BJ (cell line): Measurements from ENCODE around the gene NKX1-2. TPM values are rescaled to one million over a fixed set of nuclear protein-coding genes. Genes with fewer than 3 reads are reported as not detected.

Experiments used
- CTCF ChIA-PET: fragments of 350-600 bp; formaldehyde crosslinking; extraction: SDS; loops from one replicate; lab custom pipeline; 2021; ENCODE audit warnings: antibody characterized with exemption, inconsistent platforms; lab: Yijun Ruan, JAX
- POLR2A ChIA-PET: fragments of 300-600 bp; sonication (Branson Sonifier 250); formaldehyde crosslinking; extraction: SDS; loops from one replicate; lab custom pipeline; 2021; ENCODE audit warnings: antibody characterized with exemption; lab: Charles Lee
- DNase-seq: peaks from one replicate; pipeline ENCODE4 v3.0.0-alpha.2; 2011; ENCODE audit warnings: low read depth
- H3K27me3 ChIP-seq: 2 replicates; pipeline ENCODE4 v1.6.0; 2011; ENCODE audit warnings: low read length; ENCODE audit not compliant: control insufficient read depth, insufficient read depth
- H3K36me3 ChIP-seq: 2 replicates; pipeline ENCODE4 v1.5.1; 2011; ENCODE audit warnings: low read length; ENCODE audit not compliant: control insufficient read depth, insufficient read depth
- H3K4me3 ChIP-seq: 2 replicates; pipeline ENCODE4 v1.5.1; 2011; ENCODE audit warnings: low read depth, mild to moderate bottlenecking, control low read depth, low read length
- polyA plus RNA-seq: library from polyadenylated mRNA; depleted of rRNA; stranded (reverse); fragments of >200 nt; gene quantifications from 2 replicates; pipeline ENCODE4 v1.2.3, GENCODE V29; 2011
- TF ChIP-seq, protein P1 (sequence below): IDR thresholded peaks from 2 replicates; pipeline ENCODE4 v1.5.1; 2011; ENCODE audit warnings: low read depth, mild to moderate bottlenecking, control low read depth, inconsistent platforms, low read length, moderate library complexity; ENCODE audit not compliant: insufficient read depth

Gene NKX1-2
- polyA plus RNA-seq, 1 experiment = not detected

DNA sequence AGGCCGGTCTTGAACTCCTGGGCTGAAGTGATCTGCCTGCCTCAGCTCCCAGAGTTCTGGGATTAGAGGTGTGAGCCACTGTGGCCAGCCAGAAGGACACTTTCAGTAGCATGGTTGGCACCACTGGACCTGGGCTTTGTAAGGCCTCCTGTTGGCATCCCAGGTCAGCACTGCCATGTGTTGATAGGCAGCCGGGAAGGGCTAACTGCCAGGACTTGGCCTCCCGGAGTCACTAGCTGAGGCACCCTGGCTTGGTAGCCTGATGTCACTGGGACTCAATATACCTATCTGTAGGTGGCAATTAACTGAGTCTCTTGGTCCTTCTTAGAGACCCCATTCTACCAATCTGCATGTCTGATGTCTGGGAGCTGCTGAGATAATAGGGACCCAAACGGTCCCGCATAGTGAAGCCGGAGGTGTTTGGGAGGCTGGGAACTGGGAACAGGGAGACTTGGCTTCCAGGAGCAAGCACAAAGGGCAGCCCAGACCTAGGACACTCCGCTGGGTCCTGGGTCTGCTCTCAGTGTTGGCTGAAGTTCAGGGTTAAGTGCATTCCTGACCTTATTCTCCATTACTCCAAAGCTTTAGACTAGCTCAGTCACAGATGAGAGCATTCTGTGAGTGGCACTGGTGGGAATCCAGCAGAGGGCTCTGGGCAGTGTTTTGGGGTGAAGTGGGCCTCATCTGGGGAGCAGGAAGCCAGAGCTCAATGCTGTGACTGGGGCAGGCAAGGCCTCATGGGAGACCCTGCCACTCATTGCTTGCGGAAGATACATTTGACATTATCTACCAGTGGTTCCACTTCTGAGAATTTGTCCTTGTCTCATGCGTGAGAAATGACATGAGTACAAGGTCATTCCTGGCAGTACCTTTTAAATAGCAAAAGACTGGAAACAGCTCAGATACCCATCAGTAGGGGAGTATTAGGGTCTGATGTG is 14.5 kb upstream of the NKX1-2 start:
- TF ChIP-seq, protein P1, sequence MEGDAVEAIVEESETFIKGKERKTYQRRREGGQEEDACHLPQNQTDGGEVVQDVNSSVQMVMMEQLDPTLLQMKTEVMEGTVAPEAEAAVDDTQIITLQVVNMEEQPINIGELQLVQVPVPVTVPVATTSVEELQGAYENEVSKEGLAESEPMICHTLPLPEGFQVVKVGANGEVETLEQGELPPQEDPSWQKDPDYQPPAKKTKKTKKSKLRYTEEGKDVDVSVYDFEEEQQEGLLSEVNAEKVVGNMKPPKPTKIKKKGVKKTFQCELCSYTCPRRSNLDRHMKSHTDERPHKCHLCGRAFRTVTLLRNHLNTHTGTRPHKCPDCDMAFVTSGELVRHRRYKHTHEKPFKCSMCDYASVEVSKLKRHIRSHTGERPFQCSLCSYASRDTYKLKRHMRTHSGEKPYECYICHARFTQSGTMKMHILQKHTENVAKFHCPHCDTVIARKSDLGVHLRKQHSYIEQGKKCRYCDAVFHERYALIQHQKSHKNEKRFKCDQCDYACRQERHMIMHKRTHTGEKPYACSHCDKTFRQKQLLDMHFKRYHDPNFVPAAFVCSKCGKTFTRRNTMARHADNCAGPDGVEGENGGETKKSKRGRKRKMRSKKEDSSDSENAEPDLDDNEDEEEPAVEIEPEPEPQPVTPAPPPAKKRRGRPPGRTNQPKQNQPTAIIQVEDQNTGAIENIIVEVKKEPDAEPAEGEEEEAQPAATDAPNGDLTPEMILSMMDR = no peak
- no peak for DNase-seq
- Histone ChIP-seq H3K27me3 (no peaks in the 10 kb centered on the region), H3K4me3 (no peak overlapping the region), H3K36me3 (0 out of 2 replicates have a peak, but pooled peaks cover 1% of the 10 kb centered on the region)
- ChIA-PET POLR2A (no interaction called here), CTCF (interaction anchor here (0.9 kb wide), 1 partner anchor 61 kb away, joined by 4 read pairs; no protein-coding TSS in a partner anchor)

DNA sequence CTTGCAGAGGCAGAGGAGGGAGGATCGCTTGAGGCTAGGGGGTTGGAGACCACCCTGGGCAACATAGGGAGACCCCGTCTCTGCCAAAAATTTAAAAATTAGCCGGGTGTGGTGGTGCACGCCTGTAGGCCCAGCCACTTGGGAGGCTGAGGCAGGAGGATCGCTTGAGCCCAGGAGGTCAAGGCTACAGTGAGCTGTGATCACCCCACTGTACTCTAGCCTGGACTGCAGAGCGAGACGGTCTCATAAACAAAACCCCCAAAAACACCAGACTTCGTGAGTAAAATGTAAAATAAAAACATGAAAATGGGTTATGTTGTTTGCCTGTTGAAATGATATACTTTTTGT is 12.5 kb upstream of the NKX1-2 start:
- no peak for DNase-seq
- TF ChIP-seq, protein P1 = no peak
- ChIA-PET POLR2A (interaction anchor here (0.9 kb wide), 1 partner anchor 43 kb away, joined by 3 read pairs; the partner anchor contains the start of gene OAT), CTCF (no interaction called here)
- H3K36me3 ChIP-seq = 0 out of 2 replicates have a peak, but pooled peaks cover 1% of the 10 kb centered on the region
- H3K27me3 ChIP-seq = no peaks in the 10 kb centered on the region
- peak overlapping the region; percentile 74 for H3K4me3 ChIP-seq

DNA sequence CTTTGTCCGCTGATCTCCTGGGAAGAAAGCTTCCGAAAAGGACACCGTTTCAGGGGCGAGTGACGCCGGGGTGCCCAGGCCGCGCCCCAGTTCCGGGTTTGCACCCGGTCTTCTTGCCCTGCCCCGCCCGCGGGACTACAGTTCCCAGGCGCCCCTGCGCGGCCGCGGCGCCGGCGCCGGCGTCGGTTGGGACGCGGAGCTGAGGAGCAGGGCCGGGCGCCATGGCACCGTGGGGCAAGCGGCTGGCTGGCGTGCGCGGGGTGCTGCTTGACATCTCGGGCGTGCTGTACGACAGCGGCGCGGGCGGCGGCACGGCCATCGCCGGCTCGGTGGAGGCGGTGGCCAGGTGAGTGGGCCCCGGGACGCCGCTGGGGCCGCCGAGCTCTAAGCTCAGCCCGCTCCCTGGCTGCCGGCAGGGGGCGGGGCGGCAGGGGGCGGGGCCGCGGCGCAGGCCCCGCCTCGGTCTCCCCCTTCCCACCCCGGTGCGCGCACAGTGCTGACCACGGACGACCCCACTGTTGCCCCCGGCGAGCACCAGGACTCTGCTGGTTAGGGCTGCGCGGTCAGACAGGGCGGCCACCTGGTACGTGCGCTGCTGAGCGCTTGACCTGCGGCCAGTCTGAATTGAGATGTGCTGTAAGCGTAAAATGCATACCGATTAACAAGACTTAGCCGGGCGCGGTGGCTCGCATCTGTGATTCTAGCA is 12.0 kb upstream of the NKX1-2 start, which contains the start of gene LHPP:
LHPP (plus strand) TSS at position 182 of the 706 bp plus-strand sequence; CDS start at position 222, 40 bp downstream.
- peak within 1 kb of the TSS; percentile 74 for H3K4me3 ChIP-seq
- 0 out of 2 replicates have a peak, but pooled peaks cover 1% of the 10 kb centered on the region for H3K36me3 ChIP-seq
- ChIA-PET POLR2A (interaction anchor here (0.7 to 0.9 kb wide), 3 partner anchors 43 to 199 kb away, joined by 3 to 4 read pairs (median 3); partner anchors contain the start of gene OAT), CTCF (interaction anchor here (0.9 kb wide), 1 partner anchor 11 kb away, joined by 4 read pairs; no protein-coding TSS in a partner anchor)
- TF ChIP-seq, protein P1 = no peak
- DNase-seq = peak; percentile 18
- no peaks in the 10 kb centered on the region; the same call in 1 of the 2 replicates for H3K27me3 ChIP-seq

DNA sequence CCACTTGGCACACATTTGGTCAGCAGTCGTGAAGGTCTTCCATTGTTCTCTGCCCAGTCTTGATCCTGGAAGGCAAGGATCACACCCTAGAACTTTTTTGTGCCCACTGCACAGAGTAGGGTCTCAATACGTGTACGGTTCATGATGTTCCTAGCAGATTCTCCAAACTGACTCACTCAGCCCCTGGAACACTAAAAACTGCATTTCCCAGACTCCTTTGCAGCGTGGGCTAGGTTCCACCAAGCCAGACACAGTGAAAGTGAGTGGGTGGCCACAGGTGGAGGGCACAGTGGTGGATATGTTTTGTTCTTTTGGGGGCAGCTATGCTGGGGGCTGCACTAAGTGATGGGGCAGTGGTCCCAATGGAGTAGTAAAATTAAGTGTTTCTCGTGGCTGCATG is 10.3 kb upstream of the NKX1-2 start:
- DNase-seq = no peak
- TF ChIP-seq, protein P1 = no peak
- Histone ChIP-seq H3K4me3 (no peak overlapping the region), H3K27me3 (peaks cover 4% of the 10 kb centered on the region), H3K36me3 (0 out of 2 replicates have a peak, but pooled peaks cover 1% of the 10 kb centered on the region)
- POLR2A ChIA-PET = no interaction called here
- CTCF ChIA-PET = interaction anchor here (0.6 kb wide), 2 partner anchors 9 to 1229 kb away, joined by 3 read pairs; no protein-coding TSS in a partner anchor
